ENCODE data around the gene UGT1A9. TPM values are rescaled to one million over a fixed set of nuclear protein-coding genes. Genes with fewer than 3 reads are reported as not detected.
A peak's percentile ranks its signal among the peaks of the same experiment; 100 is the strongest.
"Not testable (repeated sequence)": the region's sequence is repeated elsewhere in the genome, so short reads cannot be mapped to it uniquely, and the experiment has no call there.

Gene UGT1A9
- total and polyA plus RNA-seq, 2 of the 13 experiments (the other 11 are each of a cell fraction or from before 2014, with no cell fraction given): 0.07 TPM; not detected in 1

GRCh38 chr2:233745073-233745755, 73.5 kb downstream of the UGT1A9 start (continued):
- no peak for TF ChIP-seq FUBP1 (CRISPR knock-in tag; IDR thresholded peaks at IDR 0.05; ENCODE audit: borderline replicate concordance)
- TF ChIP-seq GTF2F1 (IDR thresholded peaks at IDR 0.05; ENCODE audit: low read length): no peak

- intact Hi-C loops (cut with micrococcal nuclease; ENCODE audit: unreplicated experiment); in situ Hi-C loops (cut with HindIII; ENCODE audit: extremely low pct_ligation_motif_present, low pct_unique_long_range_greater_than_20kb); H3K4me3 ChIP-seq (replicated peaks in 1 of 3; ENCODE audit: insufficient read depth in 1 of 3, low read depth in 2 of 3, low read length in 3 of 3); DNase-seq (ENCODE audit: low spot score); CTCF ChIA-PET (ENCODE audit: low intra/inter-chr PET ratio, low total read pairs); H4K20me1 ChIP-seq (ENCODE audit: insufficient read depth, low read length); H2AFZ ChIP-seq (ENCODE audit: low read length); H3K9ac ChIP-seq (ENCODE audit: insufficient read depth, low read depth, low read length); BruUV-seq (replicated peaks); H3K36me3 ChIP-seq (replicated peaks in 1 of 2; ENCODE audit: control insufficient read depth in 1 of 2, insufficient read depth in 2 of 2, low read length in 2 of 2); FAIRE-seq; H3K79me2 ChIP-seq (ENCODE audit: insufficient read depth, low read length); TF ChIP-seq SOX6 (IDR thresholded peaks at IDR 0.05): not testable (repeated sequence)
- H3K4me2 ChIP-seq (ENCODE audit: low read depth, low read length): peak overlapping the region; percentile 54
- H3K27ac ChIP-seq (ENCODE audit: extremely low read length, insufficient read depth, low read length): peak overlapping the region; percentile 57
- H3K9me3 ChIP-seq (ENCODE audit: low read length): peaks cover 15% of the 10 kb centered on the region
- H3K27me3 ChIP-seq (ENCODE audit: control insufficient read depth in 1 of 2, insufficient read depth in 2 of 2, low read length in 2 of 2): peaks cover 1 to 64% of the 10 kb centered on the region in 2 experiments; a peak in 4 of 5 replicates
- 34% methylated on average over 2 of the region's 2 CpGs for WGBS (ENCODE audit: low lambda C conversion rate)
- H3K4me1 ChIP-seq (ENCODE audit: insufficient read depth, low read length): peaks cover 27% of the 10 kb centered on the region
- POLR2A ChIA-PET: interaction anchor here (1.5 to 1.6 kb wide), 2 partner anchors 9 to 12 kb away, joined by 6 to 9 read pairs; no protein-coding TSS in a partner anchor
- ATAC-seq: peak; percentile 51
- TF ChIP-seq MED8 (CRISPR knock-in tag; IDR thresholded peaks at IDR 0.05; ENCODE audit: insufficient replicate concordance) (peak; percentile 12), XRCC5 (optimal IDR thresholded peaks at IDR 0.05; ENCODE audit: low read length) (peak; percentile 4), ZNF350 (CRISPR knock-in tag; IDR thresholded peaks at IDR 0.05; ENCODE audit: borderline replicate concordance, low read depth) (0 out of 2 replicates have a peak, but pooled peaks have one; percentile 10), SALL1 (CRISPR knock-in tag; IDR thresholded peaks at IDR 0.05) (peak; percentile 37; the same call in 1 of the 2 replicates), TBX2 (CRISPR knock-in tag; IDR thresholded peaks at IDR 0.05; ENCODE audit: borderline replicate concordance) (0 out of 2 replicates have a peak, but pooled peaks have one; percentile 4), ZFP37 (CRISPR knock-in tag; IDR thresholded peaks at IDR 0.05; ENCODE audit: borderline replicate concordance) (0 out of 2 replicates have a peak, but pooled peaks have one; percentile 2), ZNF687 (CRISPR knock-in tag; IDR thresholded peaks at IDR 0.05) (0 out of 2 replicates have a peak, but pooled peaks have one; percentile 11), SOX6 (CRISPR knock-in tag; IDR thresholded peaks at IDR 0.05) (0 out of 2 replicates have a peak, but pooled peaks have one; percentile 62), DMAP1 (CRISPR knock-in tag; IDR thresholded peaks at IDR 0.05) (0 out of 2 replicates have a peak, but pooled peaks have one; percentile 3), ELF4 (CRISPR knock-in tag; IDR thresholded peaks at IDR 0.05; ENCODE audit: borderline replicate concordance) (0 out of 2 replicates have a peak, but pooled peaks have one; percentile 37), JARID2 (CRISPR knock-in tag; IDR thresholded peaks at IDR 0.05; ENCODE audit: insufficient replicate concordance) (peak; percentile 2), FOXC1 (CRISPR knock-in tag; IDR thresholded peaks at IDR 0.05; ENCODE audit: borderline replicate concordance) (peak; percentile 6; the same call in 1 of the 2 replicates)
These were observed 74.1 kb downstream of the UGT1A9 start for GRCh38 chr2:233745838-233746237.
